GM13976 (cell line): ENCODE measurements around the gene SF3B2.

ENCODE experiments used
- DNase-seq: peaks from one replicate; pipeline ENCODE4 v3.0.0; 2012; ENCODE audit warnings: low spot score
- in situ Hi-C: fragments of 300-500 bp; cut with MboI; formaldehyde crosslinking; loops from one replicate; pipeline ENCODE4 v1.12.0; 2022; ENCODE audit warnings: low sequenced_read_pairs, mixed read lengths, inconsistent platforms; ENCODE audit not compliant: unreplicated experiment
- TF ChIP-seq, protein P1 (sequence below): IDR thresholded peaks from 2 replicates; pipeline ENCODE4 v1.5.1; 2012; ENCODE audit warnings: borderline replicate concordance, mild to moderate bottlenecking; ENCODE audit not compliant: insufficient read depth; ENCODE audit errors: extremely low read depth, missing control alignments, control extremely low read depth

The SF3B2 gene

DNA sequence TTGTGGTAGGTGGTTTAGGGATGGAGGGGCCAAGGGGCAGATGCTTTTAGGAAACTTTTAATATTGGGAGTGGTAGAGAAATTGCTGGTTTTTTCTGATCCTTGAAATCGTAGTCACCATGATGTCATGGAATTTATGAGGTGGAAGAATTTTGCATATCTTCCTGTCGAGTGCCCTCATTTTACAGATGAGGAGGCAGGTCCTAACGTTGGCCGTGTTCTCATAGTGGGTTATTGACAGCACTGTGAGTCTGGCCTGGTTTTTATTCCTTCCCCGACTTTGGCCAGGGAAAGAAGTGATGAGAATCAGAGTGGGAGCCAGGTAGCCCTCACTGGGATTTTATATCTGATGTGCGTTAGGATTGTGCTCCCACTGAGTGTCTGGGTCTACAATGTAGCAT, 9.1 kb downstream of the SF3B2 start:
- in situ Hi-C loops = no loop called here
- TF ChIP-seq, protein P1, sequence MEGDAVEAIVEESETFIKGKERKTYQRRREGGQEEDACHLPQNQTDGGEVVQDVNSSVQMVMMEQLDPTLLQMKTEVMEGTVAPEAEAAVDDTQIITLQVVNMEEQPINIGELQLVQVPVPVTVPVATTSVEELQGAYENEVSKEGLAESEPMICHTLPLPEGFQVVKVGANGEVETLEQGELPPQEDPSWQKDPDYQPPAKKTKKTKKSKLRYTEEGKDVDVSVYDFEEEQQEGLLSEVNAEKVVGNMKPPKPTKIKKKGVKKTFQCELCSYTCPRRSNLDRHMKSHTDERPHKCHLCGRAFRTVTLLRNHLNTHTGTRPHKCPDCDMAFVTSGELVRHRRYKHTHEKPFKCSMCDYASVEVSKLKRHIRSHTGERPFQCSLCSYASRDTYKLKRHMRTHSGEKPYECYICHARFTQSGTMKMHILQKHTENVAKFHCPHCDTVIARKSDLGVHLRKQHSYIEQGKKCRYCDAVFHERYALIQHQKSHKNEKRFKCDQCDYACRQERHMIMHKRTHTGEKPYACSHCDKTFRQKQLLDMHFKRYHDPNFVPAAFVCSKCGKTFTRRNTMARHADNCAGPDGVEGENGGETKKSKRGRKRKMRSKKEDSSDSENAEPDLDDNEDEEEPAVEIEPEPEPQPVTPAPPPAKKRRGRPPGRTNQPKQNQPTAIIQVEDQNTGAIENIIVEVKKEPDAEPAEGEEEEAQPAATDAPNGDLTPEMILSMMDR = no peak
- no peak for DNase-seq

DNA sequence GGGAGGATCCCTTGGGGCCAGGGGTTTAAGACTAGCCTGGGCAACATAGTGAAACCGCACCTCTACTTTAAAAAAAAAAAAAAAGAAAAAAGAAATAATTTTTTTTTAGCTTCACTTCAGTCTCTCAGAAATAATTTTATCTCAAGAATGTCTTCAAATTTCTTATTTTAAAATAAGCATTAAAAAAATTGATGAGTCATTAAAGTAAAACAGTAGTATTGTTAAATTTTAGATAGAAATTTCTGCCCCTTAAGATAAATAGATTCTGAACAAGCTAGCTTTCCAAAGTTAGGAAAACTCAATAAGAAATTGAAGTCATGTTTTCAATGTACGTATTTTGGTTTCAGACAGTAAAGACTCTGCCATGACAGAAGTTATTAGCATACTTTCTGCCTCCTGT, 10.2 kb downstream of the SF3B2 start:
- TF ChIP-seq, protein P1 = no peak
- DNase-seq = no peak
- in situ Hi-C loops = no loop called here

DNA sequence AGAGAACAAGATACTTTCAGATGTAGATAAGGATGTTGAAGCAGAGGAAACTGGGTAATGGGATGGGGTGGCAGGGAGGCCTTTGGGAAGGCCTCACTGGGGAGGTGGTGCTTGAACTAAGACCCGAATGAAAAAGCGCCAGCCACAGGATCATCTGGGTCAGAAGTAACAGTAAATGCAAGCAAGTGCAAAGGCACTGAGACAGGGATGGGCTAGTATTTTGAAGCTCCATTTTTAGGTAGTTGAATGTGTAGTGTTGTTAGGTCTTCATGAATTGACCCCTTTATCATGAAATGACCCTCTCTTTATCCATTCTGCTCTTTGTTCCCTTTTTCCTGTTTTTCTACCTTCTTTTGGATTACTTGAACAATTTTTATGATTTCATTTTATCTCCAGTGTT, 11.7 kb downstream of the SF3B2 start:
- DNase-seq = no peak
- in situ Hi-C loops = no loop called here
- TF ChIP-seq, protein P1 = no peak

DNA sequence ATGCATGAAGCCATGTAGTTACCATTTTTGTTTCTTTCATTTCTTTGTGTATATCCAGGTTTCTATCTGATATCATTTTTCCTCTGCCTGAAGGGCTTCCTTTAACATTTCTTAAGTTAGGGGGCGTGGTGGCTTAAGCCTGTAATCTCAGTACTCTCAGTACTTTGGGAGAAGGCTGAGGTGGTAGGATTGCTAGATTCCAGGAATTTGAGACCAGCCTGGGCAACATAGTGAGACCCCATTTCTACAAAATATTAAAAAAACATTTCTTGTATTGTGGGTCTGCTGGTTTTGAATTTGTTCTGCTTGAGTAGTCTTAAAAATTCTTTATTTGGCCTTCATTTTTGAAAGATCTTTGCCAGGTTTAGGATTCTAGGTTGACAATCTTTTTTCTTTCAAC, 12.4 kb downstream of the SF3B2 start:
- no peak for DNase-seq
- in situ Hi-C loops = no loop called here
- TF ChIP-seq, protein P1 = no peak

DNA sequence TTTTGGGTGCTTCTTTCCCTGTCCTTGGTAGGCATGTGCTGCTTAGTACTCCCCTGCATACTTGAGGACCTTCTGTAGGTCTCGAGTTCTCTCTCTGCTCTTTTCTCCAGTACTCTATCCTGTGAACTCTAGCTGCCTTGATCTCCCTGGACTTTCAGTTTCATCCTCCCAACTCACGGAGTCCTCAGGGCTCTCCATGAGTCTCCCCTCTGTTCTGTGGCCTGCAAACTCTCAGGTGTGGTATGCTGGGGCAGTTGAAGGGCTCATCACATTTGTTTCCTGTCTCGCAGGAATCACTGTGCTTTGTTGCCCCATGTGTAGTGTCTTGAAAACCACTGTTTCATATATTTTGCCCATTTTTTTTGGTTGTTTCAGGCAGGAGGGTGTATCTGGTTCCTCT, 14.6 kb downstream of the SF3B2 start:
- TF ChIP-seq, protein P1 = no peak
- in situ Hi-C loops = no loop called here
- no peak for DNase-seq

DNA sequence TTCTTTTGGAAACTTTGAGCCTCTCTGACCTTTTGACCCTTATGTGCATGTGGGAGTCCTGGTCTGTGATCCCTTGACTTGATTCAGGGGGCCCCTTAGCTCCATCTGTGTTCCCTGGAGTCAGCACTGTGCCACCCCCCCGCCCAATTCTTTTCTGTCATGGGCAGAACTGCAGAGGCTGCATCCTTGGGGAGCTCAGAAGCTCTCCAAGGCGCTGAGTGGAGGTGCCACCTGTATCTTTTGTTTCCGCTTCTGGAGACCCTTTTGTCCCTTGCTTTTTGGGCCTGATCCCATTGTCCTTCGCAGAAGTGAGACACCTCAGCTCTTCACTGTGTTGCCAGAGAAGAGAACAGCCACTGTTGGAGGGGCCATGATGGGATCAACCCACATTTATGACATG, 15.5 kb downstream of the SF3B2 start:
- TF ChIP-seq, protein P1 = no peak
- in situ Hi-C loops = no loop called here
- DNase-seq = no peak
